SK-N-MC (cell line): ENCODE data around the gene ITGA11.

ENCODE experiments used
- DNase-seq: peaks from one replicate; pipeline ENCODE4 v3.0.0-alpha.2; 2011; ENCODE audit warnings: low read depth, low spot score
- H3K27ac ChIP-seq: fragments of 200-600 bp; sonication (generic); 2 replicates; pipeline ENCODE4 v1.5.1; 2016; ENCODE audit warnings: mixed run types
- H3K36me3 ChIP-seq: fragments of 200-600 bp; sonication (generic); 2 replicates; pipeline ENCODE4 v1.6.1; 2017; ENCODE audit warnings: antibody characterized with exemption, low read length, mixed read lengths; ENCODE audit not compliant: insufficient read depth
- H3K4me3 ChIP-seq: fragments of 200-600 bp; sonication (generic); 2 replicates; pipeline ENCODE4 v1.5.1; 2016
- H3K9ac ChIP-seq: fragments of 200-600 bp; sonication (generic); 2 replicates; pipeline ENCODE4 v1.8.0; 2017; ENCODE audit warnings: mixed run types, mixed read lengths; ENCODE audit not compliant: insufficient read length
- H3K9me3 ChIP-seq: fragments of 200-600 bp; sonication (generic); 2 replicates; pipeline ENCODE4 v1.6.1; 2017; ENCODE audit warnings: low read depth, mild to moderate bottlenecking, antibody characterized with exemption, low read length, moderate library complexity, mixed read lengths
- EZH2 ChIP-seq: fragments of 200-600 bp; sonication (generic); IDR thresholded peaks from one replicate; pipeline ENCODE4 v1.6.1; 2017; ENCODE audit warnings: antibody characterized with exemption
- FOXP2 ChIP-seq: optimal IDR thresholded peaks from 2 replicates; pipeline ENCODE3; 2011; ENCODE audit warnings: mild to moderate bottlenecking, moderate library complexity; ENCODE audit not compliant: insufficient read depth; ENCODE audit errors: extremely low read length, control extremely low read depth
- POLR2AphosphoS5 ChIP-seq: IDR thresholded peaks from 2 replicates; pipeline ENCODE4 v1.6.1; 2012; ENCODE audit warnings: mild to moderate bottlenecking, low read depth, low read length, borderline replicate concordance

The ITGA11 gene

DNA sequence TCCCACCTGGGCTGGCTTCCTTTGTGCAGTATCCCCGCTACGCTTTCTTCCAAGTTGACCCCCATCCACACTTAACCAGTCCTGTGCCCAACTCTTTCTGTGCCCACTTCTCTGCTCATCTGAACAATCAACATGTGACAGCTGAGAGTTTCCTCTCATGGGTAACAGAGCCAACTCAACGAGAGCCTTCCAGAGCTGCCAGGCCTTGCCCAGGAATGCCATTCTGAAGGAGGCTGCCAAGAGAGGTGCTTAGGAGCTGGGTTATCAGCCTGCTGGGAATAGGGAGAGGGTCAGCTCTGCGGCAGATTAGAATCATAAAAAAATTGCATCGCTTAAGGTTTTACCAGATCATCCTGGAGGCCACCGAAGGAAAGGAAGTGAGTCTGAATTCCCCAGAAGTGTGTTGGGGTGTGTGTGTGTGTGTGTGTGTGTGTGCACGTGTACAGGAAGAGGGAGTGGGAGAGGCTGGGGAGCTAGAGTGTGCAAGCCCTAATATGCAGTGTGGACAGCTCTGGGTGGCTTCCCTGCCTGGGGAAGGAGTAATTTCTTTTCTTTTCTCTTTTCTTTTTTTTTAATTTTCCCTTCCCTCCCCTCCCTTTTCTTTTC is 66.7 kb downstream of the ITGA11 start:
- TF ChIP-seq FOXP2: no peak
- no peak for TF ChIP-seq EZH2
- no peak for TF ChIP-seq POLR2AphosphoS5
- Histone ChIP-seq H3K9ac (no peak overlapping the region), H3K9me3 (no peaks in the 10 kb centered on the region), H3K36me3 (no peaks in the 10 kb centered on the region), H3K4me3 (no peak overlapping the region), H3K27ac (no peak overlapping the region)
- no peak for DNase-seq

DNA sequence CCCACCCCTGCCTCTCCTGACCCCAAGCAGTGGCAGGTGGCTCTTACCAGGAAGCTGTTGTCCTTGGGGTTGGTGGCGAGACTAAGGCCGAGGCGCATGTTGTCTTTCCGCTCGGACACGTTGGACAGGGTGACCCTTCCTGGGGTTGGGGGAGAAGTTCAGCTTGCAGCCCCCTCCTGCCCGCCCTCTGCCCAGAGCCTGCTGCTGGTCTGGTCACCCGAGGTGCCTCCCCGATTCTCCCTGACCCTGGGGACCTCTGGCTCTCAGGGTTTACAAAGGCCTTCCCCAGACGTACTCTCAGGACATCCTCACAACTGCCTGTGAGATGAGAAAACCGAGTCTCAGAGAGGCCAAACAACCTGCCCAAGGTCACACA is 67.3 kb downstream of the ITGA11 start:
- Histone ChIP-seq H3K27ac (no peak overlapping the region), H3K4me3 (no peak overlapping the region), H3K9me3 (no peaks in the 10 kb centered on the region), H3K36me3 (no peaks in the 10 kb centered on the region), H3K9ac (no peak overlapping the region)
- no peak for DNase-seq
- TF ChIP-seq EZH2: no peak
- TF ChIP-seq POLR2AphosphoS5: no peak
- TF ChIP-seq FOXP2: no peak

DNA sequence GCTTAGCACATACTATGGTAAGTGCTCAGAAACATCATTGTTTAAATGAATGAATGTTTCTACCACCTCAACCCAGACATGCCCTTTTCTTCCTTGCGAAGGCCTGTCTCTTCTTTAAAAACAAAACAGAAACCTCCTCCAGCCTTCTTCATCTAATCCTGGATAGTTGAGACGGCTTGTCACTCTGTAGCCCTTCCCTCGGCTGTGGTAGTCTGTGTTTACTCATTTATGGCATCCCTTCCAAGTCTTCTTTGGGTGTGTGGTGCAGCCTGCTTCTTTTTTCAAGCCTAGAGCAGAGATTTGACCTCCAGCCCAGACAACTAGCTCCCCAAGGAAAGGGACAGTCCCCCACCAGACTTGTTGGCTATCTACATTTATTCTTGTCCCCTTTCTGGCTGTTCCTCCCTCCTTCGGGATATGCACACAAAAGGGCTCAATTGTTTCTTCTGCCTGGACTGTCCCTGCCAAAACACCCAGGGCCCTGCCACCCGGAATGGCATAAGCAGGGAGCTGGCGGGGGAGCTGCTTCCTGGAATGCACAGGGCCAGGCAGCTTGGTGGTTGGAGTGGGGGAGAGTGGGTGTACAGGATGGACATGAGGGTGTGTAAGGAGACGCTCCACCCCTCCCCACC is 67.8 kb downstream of the ITGA11 start:
- Histone ChIP-seq H3K36me3 (no peaks in the 10 kb centered on the region), H3K9me3 (no peaks in the 10 kb centered on the region), H3K4me3 (no peak overlapping the region), H3K27ac (no peak overlapping the region), H3K9ac (no peak overlapping the region)
- TF ChIP-seq POLR2AphosphoS5 (no peak), FOXP2 (no peak), EZH2 (no peak)
- no peak for DNase-seq

DNA sequence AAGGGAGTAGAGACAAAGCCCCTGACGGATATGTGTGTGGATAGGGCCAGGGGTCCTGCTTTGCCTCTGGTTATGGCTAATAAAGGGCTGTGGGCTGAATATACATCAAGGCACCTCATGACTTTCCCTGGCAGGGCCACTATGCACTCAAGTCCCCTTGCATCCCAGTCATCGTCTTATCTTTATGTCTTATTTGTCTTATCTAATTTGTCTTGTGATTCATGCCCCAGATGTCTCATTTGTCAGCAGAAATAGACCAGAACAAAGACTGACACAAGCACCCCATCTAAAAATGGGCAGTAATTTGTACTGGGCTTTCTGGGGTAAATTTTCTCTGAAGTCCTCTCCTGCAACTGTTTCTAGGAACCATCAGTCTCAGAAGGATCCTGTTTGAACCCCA is 68.6 kb downstream of the ITGA11 start:
- TF ChIP-seq EZH2 (no peak), POLR2AphosphoS5 (no peak), FOXP2 (no peak)
- Histone ChIP-seq H3K9me3 (no peaks in the 10 kb centered on the region), H3K36me3 (no peaks in the 10 kb centered on the region), H3K4me3 (no peak overlapping the region), H3K9ac (no peak overlapping the region), H3K27ac (no peak overlapping the region)
- no peak for DNase-seq

DNA sequence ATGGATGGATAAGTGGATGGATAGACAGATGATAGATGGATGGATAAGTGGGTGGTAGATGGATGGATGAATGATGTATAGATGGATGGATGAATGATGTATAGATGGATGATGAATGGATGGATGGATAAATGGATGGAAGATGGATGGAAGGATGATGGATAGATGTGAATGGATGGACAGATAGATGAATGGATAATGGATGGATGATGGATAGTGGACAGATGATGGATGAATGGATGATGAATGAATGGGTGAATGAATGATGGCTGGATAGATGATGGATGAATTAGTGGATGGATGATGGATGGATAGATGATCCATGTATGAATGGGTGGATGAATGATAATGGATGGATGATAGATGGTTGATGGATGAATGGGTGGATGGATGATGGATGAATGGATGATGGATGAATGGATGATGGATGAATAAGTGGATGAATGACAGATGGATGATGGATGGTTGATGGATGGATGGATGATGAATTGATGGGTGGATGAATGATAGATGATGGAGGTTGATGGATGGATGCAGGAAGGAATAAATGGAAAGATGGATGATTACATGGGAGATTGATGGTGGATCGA is 69.3 kb downstream of the ITGA11 start:
- TF ChIP-seq POLR2AphosphoS5 (no peak), EZH2 (no peak), FOXP2 (no peak)
- no peaks in the 10 kb centered on the region for H3K9me3 ChIP-seq

DNA sequence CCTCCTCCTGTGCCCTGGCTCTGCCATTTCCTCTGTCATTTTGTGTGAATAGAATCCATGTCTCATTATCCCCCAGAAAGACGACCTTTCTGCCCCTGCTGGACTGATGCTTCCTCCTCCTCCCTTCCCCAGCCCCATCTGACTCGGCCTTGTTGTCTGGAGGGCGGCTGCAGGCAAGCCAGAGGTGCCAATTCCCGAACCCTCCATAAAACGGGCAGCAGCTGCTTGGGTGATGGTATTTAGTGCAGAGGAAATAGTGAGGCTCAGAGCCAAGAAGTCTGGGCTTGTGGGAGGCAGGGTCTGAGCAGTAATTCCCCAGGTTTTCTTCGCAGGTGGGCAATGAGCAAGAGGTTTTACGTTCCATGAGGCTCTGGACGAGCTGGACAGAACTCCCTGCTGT is 71.2 kb downstream of the ITGA11 start:
- DNase-seq: no peak
- Histone ChIP-seq H3K9me3 (no peaks in the 10 kb centered on the region), H3K36me3 (no peaks in the 10 kb centered on the region), H3K9ac (no peak overlapping the region), H3K27ac (no peak overlapping the region), H3K4me3 (no peak overlapping the region)
- TF ChIP-seq POLR2AphosphoS5: no peak
- no peak for TF ChIP-seq FOXP2
- no peak for TF ChIP-seq EZH2

More for the DNA sequence above, 69.3 kb downstream of the ITGA11 start:
- Histone ChIP-seq H3K27ac (no peak overlapping the region), H3K36me3 (no peaks in the 10 kb centered on the region), H3K4me3 (no peak overlapping the region), H3K9ac (no peak overlapping the region)
- no peak for DNase-seq

DNA sequence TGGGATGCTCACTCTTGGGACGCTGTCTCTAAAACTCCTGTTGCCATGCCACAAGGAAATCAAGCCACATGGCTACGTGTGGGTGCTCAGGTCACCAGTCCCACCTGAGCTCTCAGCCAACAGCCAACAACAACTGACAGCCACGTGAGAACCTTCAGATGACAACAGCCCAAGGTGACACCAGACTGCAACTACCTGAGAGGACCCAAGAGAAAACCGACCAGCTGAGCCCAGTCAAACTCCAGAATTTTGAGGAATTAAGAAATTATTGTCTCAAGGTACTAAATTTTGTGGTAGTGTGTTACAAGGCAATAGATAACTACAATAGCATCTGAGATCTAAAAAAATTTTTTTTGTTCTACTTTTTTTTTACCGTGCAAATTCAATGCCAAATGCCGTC is 75.2 kb downstream of the ITGA11 start:
- H3K4me3 ChIP-seq: no peak overlapping the region
- TF ChIP-seq FOXP2 (no peak), EZH2 (no peak), POLR2AphosphoS5 (no peak)
- H3K27ac ChIP-seq: no peak overlapping the region
- no peak for DNase-seq
- no peaks in the 10 kb centered on the region for H3K9me3 ChIP-seq
- H3K36me3 ChIP-seq: no peaks in the 10 kb centered on the region
- no peak overlapping the region for H3K9ac ChIP-seq

DNA sequence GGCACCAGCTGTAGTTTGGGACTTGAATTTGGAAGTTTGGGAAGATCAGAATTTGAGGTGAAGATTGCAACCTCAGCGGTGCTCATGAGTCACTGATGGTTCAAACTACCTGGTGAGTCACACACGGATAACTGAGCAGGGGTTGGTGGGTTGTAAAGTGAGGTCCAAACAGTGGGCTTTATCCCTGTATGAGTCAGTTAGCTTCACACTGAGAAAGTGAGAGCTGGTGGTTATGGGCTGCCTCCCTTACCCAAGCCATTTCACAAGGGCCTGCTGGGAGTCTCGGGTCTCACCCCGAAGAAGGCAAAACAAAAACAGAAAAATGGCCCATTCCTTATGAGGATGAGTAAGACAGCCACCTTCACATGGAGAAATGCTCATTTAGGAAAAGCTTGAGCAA is 77.0 kb downstream of the ITGA11 start:
- Histone ChIP-seq H3K27ac (no peak overlapping the region), H3K9me3 (no peaks in the 10 kb centered on the region), H3K36me3 (no peaks in the 10 kb centered on the region), H3K9ac (no peak overlapping the region), H3K4me3 (no peak overlapping the region)
- TF ChIP-seq EZH2: no peak
- TF ChIP-seq POLR2AphosphoS5: no peak
- no peak for TF ChIP-seq FOXP2
- DNase-seq: no peak
